ENCODE data around the gene RASA3. TPM values are rescaled to one million over a fixed set of nuclear protein-coding genes. Genes with fewer than 3 reads are reported as not detected.

RASA3 gene
- total and polyA plus RNA-seq, 11 donors, result 4.8 to 24.2 (median 9.7) TPM

DNA sequence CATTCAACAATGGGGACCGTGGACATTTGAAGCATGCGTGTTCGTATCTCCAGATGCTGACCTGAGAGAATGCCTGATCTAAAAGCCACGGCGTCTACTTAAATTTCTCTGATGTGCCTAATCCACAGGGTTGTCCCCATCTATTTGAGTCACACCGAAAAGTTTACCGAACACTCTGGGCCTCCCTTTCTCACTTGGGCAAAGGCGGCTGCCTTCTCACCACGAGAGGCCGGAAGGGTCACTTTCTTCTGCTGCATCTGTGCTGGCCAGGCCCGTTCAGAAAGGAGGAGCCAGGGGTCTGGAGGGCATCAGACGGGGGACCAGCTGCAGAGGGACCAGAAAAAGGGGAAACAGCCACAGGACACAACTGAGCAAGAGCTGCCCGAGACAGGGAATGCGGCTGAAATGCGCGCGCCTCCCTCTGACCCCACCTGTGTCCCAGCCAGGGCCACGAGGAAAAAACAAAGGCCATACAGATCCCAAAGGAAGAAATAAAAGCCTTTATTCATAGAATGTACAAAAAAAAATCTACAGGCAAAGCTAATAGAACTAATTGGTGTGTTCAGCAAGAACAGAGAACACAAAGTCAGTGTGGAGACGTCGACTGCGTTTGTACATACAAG is 87.2 kb downstream of the RASA3 start:
- H3K4me1 ChIP-seq, result peaks cover 0 to 24% (median 2%) of the 10 kb centered on the region in 12 donors
- no peak for ATAC-seq
- TF ChIP-seq, protein P1, sequence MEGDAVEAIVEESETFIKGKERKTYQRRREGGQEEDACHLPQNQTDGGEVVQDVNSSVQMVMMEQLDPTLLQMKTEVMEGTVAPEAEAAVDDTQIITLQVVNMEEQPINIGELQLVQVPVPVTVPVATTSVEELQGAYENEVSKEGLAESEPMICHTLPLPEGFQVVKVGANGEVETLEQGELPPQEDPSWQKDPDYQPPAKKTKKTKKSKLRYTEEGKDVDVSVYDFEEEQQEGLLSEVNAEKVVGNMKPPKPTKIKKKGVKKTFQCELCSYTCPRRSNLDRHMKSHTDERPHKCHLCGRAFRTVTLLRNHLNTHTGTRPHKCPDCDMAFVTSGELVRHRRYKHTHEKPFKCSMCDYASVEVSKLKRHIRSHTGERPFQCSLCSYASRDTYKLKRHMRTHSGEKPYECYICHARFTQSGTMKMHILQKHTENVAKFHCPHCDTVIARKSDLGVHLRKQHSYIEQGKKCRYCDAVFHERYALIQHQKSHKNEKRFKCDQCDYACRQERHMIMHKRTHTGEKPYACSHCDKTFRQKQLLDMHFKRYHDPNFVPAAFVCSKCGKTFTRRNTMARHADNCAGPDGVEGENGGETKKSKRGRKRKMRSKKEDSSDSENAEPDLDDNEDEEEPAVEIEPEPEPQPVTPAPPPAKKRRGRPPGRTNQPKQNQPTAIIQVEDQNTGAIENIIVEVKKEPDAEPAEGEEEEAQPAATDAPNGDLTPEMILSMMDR (IDR thresholded peaks at IDR 0.05), result no peak
- TF ChIP-seq POLR2A (IDR thresholded peaks at IDR 0.05), result no peak
- no peak for DNase-seq
- intact Hi-C loops (cut with DNase I), result no loop called here
- WGBS, 4 donors, result 90 to 94% (median 91%) methylated on average over 21 of the region's 21 CpGs
- H3K27me3 ChIP-seq, result no peaks in the 10 kb centered on the region
- no peak overlapping the region for H3K4me3 ChIP-seq
- peaks cover 0 to 20% (median 0%) of the 10 kb centered on the region in 9 donors for H3K36me3 ChIP-seq
- peaks cover 0 to 5% (median 0%) of the 10 kb centered on the region in 12 donors for H3K9me3 ChIP-seq
- no peak overlapping the region for H3K27ac ChIP-seq

DNA sequence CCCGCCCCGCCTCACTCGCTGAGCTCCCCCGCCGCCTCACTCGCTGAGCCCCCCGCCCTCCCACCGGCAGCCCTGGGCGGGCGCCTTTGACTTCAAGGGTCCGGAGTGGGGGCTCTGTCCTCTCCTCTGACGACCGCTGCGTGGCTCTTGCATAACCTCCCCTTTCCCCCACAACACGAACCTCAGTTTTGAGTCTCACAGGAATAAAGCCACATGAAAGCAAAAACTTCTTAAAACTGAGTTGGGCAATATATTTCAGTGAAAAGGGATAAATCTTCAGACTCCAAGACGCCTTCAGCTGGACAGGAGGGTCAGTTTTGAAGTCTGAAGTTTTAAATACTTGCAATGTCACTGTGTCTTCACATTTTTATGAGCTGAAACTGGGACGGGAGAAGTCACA is 87.9 kb downstream of the RASA3 start:
- intact Hi-C loops (cut with DNase I), result no loop called here
- no peak overlapping the region for H3K27ac ChIP-seq
- TF ChIP-seq, protein P1 (IDR thresholded peaks at IDR 0.05), result no peak
- TF ChIP-seq POLR2A (IDR thresholded peaks at IDR 0.05), result no peak
- 78 to 91% (median 88%) methylated on average over 6 to 17 of the region's 17 CpGs for WGBS, 4 donors
- ATAC-seq (no peak), DNase-seq (peak in 1 of 5 donors; percentile 33)
- H3K36me3 ChIP-seq, result peaks cover 0 to 20% (median 0%) of the 10 kb centered on the region in 9 donors
- H3K9me3 ChIP-seq, result peaks cover 0 to 5% (median 0%) of the 10 kb centered on the region in 12 donors
- H3K4me1 ChIP-seq, result peaks cover 0 to 21% (median 2%) of the 10 kb centered on the region in 12 donors
- H3K4me3 ChIP-seq, result no peak overlapping the region
- H3K27me3 ChIP-seq, result no peaks in the 10 kb centered on the region

DNA sequence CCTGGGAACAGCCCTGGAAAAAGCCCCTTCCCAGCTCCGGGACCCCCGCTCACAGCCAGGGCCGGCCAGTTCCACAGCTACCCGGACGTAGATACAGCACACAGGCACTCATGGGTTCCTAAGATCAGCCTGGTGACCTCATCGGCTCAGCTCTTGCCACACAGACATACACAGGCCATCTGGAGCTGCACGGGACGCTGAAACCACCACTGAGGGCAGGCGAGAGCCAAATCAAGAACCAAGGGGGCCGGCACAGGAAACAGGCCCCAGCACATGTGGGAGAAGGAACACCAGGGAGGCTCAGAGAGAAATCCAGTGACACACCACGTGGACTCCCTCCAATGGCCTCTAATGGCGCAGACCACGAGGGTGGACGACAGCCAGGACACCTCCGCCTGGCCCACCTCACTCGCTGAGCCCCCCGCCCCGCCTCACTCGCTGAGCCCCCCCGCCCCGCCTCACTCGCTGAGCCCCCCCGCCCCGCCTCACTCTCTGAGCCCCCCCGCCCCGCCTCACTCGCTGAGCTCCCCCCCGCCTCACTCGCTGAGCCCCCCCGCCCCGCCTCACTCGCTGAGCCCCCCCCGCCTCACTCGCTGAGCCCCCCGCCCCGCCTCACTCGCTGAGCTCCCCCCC is 88.9 kb downstream of the RASA3 start:
- H3K9me3 ChIP-seq, result peaks cover 0 to 5% (median 0%) of the 10 kb centered on the region in 12 donors
- DNase-seq (peak; percentile 51 to 90 (median 71)), ATAC-seq (peak; percentile 79 to 93 (median 85))
- peaks cover 0 to 12% (median 2%) of the 10 kb centered on the region in 12 donors for H3K4me1 ChIP-seq
- H3K27me3 ChIP-seq, result no peaks in the 10 kb centered on the region
- H3K4me3 ChIP-seq, result no peak overlapping the region
- no peak for TF ChIP-seq POLR2A (IDR thresholded peaks at IDR 0.05)
- TF ChIP-seq, protein P1 (IDR thresholded peaks at IDR 0.05), result peak in 4 of 12 donors; percentile 5 to 26 (median 22)
- H3K27ac ChIP-seq, result peak overlapping the region in 2 of 12 donors; percentile 15 to 24
- intact Hi-C loops (cut with DNase I), result no loop called here
- H3K36me3 ChIP-seq, result peaks cover 0 to 20% (median 0%) of the 10 kb centered on the region in 9 donors
- 59 to 86% (median 82%) methylated on average over 5 to 30 of the region's 37 CpGs for WGBS, 4 donors

DNA sequence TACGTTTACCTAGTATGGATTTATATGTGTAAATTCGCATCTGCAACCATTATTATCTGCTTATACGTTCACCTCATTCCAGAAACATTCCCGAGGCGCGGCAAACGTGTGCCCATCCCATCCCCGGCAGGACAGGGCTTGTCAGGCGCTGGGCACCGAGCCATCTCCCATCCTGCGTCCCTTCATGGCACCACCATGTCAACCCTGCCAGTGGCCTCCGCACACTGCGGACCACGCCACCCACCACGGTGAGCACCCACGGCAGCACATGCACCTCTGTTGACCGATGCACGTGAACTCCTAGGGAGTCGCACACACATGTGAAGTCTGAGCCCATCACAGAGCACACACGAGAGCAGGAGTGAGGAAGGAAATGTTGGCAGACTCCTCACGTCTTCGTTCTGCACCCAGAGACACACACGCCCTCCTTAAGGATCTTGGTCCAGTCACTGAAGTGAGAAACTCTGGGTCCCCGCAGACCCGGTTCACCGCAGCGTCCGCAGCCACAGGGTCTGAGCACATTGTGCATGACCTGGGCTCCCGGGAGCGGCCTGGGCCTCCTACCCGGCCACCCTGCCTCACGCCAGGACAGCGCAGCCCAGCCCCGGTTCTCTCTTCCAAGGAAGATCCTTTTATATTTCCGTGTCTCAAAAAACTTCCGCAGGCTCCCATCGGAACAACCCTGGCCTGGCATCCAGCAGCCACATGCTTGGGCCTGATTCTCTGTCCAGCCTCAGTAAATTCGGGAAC is 90.2 kb downstream of the RASA3 start:
- no peak overlapping the region for H3K27ac ChIP-seq
- TF ChIP-seq POLR2A (IDR thresholded peaks at IDR 0.05), result no peak
- TF ChIP-seq, protein P1 (IDR thresholded peaks at IDR 0.05), result no peak
- peaks cover 0 to 5% (median 0%) of the 10 kb centered on the region in 12 donors for H3K9me3 ChIP-seq
- DNase-seq (peak in 1 of 5 donors; percentile 58), ATAC-seq (no peak)
- WGBS, 4 donors, result 92 to 95% (median 93%) methylated on average over 33 to 38 of the region's 38 CpGs
- no peak overlapping the region for H3K4me3 ChIP-seq
- intact Hi-C loops (cut with DNase I), result no loop called here
- peaks cover 0 to 17% (median 0%) of the 10 kb centered on the region in 12 donors for H3K4me1 ChIP-seq
- no peaks in the 10 kb centered on the region for H3K27me3 ChIP-seq
- peaks cover 0 to 23% (median 0%) of the 10 kb centered on the region in 9 donors for H3K36me3 ChIP-seq
